Brain microvascular endothelial cell (primary cell): Measurements from ENCODE around the gene CDC42BPG.

Experiments used
- DNase-seq: peaks from one replicate; pipeline ENCODE4 v3.0.0-alpha.2; 2020
- H3K27ac ChIP-seq: fragments of 250-450 bp; sonication (Bioruptor Pico); 2 replicates; pipeline ENCODE4 v1.5.1; 2020; ENCODE audit warnings: mild to moderate bottlenecking, moderate library complexity
- H3K27me3 ChIP-seq: fragments of 250-450 bp; sonication (Bioruptor Pico); replicated peaks from 2 replicates; pipeline ENCODE4 v1.5.1; 2020; ENCODE audit warnings: mild to moderate bottlenecking
- H3K36me3 ChIP-seq: fragments of 250-450 bp; sonication (Bioruptor Pico); replicated peaks from 2 replicates; pipeline ENCODE4 v1.5.1; 2020; ENCODE audit warnings: mild to moderate bottlenecking
- H3K4me3 ChIP-seq: 2 replicates; pipeline ENCODE4 v1.5.1; 2011; ENCODE audit warnings: low read depth, mild to moderate bottlenecking, control low read depth, low read length, moderate library complexity
- CTCF ChIP-seq: IDR thresholded peaks from 2 replicates; pipeline ENCODE4 v1.5.1; 2011; ENCODE audit warnings: low read depth, mild to moderate bottlenecking, moderate library complexity, low read length, control low read depth, inconsistent platforms; ENCODE audit errors: missing control alignments
- in situ Hi-C: cut with HindIII; loops from 2 replicates; pipeline ENCODE4 v1.10.0; 2017; ENCODE audit warnings: low sequenced_read_pairs, low pct_ligation_motif_present

CDC42BPG gene

GRCh38 chr11:64881476-64881875 lies 37.0 kb upstream of the CDC42BPG start:
- no peak for DNase-seq
- no peak overlapping the region for H3K27ac ChIP-seq
- no peak overlapping the region for H3K4me3 ChIP-seq
- TF ChIP-seq CTCF: no peak
- in situ Hi-C loops: no loop called here
- H3K36me3 ChIP-seq: no peaks in the 10 kb centered on the region
- H3K27me3 ChIP-seq: no peaks in the 10 kb centered on the region

- TF ChIP-seq CTCF: no peak
- Histone ChIP-seq H3K4me3 (no peak overlapping the region), H3K27ac (no peak overlapping the region), H3K36me3 (no peaks in the 10 kb centered on the region), H3K27me3 (no peaks in the 10 kb centered on the region)
- in situ Hi-C loops: no loop called here
- DNase-seq: no peak
Measured at GRCh38 chr11:64880240-64881001, 36.0 kb upstream of the CDC42BPG start.

DNA sequence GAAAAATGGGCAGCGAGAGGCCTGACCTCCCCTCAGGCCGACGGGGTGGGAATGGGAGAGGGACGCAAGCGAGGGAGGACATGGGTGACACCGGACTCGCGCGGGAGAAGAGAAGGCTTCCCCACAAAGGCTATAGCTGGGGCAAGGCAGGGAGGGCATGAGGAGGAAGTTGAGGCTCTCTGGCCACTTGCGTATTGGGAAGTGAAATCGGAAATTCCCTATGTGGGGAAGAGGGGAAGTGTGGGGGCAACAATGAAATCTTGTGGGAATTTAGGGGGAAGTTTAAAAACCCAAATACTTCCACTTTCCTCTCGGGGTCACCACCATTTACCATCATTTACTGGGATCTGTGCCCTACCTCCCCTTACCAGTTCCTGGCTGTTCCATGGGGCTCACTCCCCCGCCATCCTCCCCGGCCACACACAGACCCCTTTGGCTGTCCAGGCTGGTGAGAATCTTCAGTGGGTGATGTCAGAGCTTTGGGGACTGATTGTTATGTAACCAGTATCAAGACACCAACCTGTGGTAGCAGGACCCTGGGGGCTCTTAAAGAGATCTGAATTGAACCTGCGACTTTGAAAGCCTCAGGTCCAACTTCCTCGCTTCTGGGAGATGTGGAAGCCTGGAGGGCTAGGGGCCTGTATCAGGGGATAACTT lies 34.9 kb upstream of the CDC42BPG start:
- H3K27me3 ChIP-seq: no peaks in the 10 kb centered on the region
- in situ Hi-C loops: no loop called here
- peaks cover 3% of the 10 kb centered on the region for H3K36me3 ChIP-seq
- no peak for DNase-seq
- H3K27ac ChIP-seq: peak overlapping the region; percentile 78
- H3K4me3 ChIP-seq: peak overlapping the region; percentile 72
- no peak for TF ChIP-seq CTCF

- DNase-seq: peak; percentile 95
- TF ChIP-seq CTCF: peak; percentile 63
- Histone ChIP-seq H3K36me3 (peaks cover 5% of the 10 kb centered on the region), H3K4me3 (peak within 1 kb of the TSS; percentile 97), H3K27ac (peak within 1 kb of the TSS; percentile 78), H3K27me3 (no peaks in the 10 kb centered on the region)
- in situ Hi-C loops: no loop called here
Measured at GRCh38 chr11:64878494-64879243, 34.2 kb upstream of the CDC42BPG start, which contains the start of gene EHD1. EHD1 (minus strand) TSS chr11:64878621; CDS start chr11:64878464, 157 bp downstream.

DNA sequence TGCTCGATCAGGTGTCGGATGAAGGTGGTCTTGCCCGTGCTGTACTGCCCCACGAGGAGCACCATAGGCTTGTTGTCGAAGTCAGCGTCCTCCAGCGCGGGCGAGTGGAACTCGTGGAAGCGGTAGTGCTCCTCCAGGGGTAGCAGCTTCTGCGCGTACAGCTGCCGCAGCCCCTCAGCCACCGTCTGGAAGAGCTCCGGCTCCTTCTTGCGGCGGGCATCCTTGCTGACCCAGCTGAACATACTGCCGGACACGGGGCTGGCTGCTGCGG lies 33.7 kb upstream of the CDC42BPG start:
- Histone ChIP-seq H3K27me3 (no peaks in the 10 kb centered on the region), H3K36me3 (peaks cover 7% of the 10 kb centered on the region), H3K27ac (peak overlapping the region; percentile 7), H3K4me3 (peak overlapping the region; percentile 97)
- no peak for TF ChIP-seq CTCF
- DNase-seq: peak; percentile 29
- in situ Hi-C loops: no loop called here
